SK-N-SH (cell line): ENCODE results near the gene AHRR. TPM values are rescaled to one million over a fixed set of nuclear protein-coding genes. Genes with fewer than 3 reads are reported as not detected.

ENCODE experiments used
- CTCF ChIA-PET: fragments of 300-600, 350-600 bp; formaldehyde crosslinking; extraction: SDS; loops from one replicate; lab custom pipeline; 2021; lab: Yijun Ruan, JAX
- POLR2A ChIA-PET: fragments of 350-600 bp; sonication (Branson Sonifier 250); formaldehyde crosslinking; extraction: SDS; loops from one replicate; lab custom pipeline; 2020; ENCODE audit warnings: antibody characterized with exemption, inconsistent platforms; lab: Yijun Ruan, JAX
- DNase-seq: peaks from one replicate; pipeline ENCODE4 v3.0.0; 2012
- H2AFZ ChIP-seq: fragments of 200-600 bp; sonication (generic); 2 replicates; pipeline ENCODE4 v1.8.1; 2016; ENCODE audit warnings: antibody characterized with exemption, mild to moderate bottlenecking, low read depth
- H3F3A ChIP-seq: fragments of 200-600 bp; sonication (generic); replicated peaks from 2 replicates; pipeline ENCODE3; 2016; ENCODE audit warnings: antibody characterized with exemption, mild to moderate bottlenecking; ENCODE audit not compliant: insufficient read depth
- H3K27ac ChIP-seq, 2 experiments: fragments of 200-500 bp in 1 of 2; fragments of 200-600 bp in 1 of 2; sonication (Bioruptor generic) in 1 of 2; sonication (generic), shearing (Covaris generic) in 1 of 2; 2 replicates each; pipeline versions ENCODE4 v1.5.1 to v1.6.1; 2014 to 2016; ENCODE audit warnings: low read depth in 2 of 2, inconsistent platforms in 1 of 2, low read length in 1 of 2, mild to moderate bottlenecking in 1 of 2, mixed read lengths in 1 of 2
- H3K27me3 ChIP-seq: fragments of 200-600 bp; sonication (generic), shearing (Covaris generic); 2 replicates; pipeline ENCODE4 v1.6.1; 2016; ENCODE audit warnings: mixed run types; ENCODE audit not compliant: insufficient read depth
- H3K36me3 ChIP-seq, 2 experiments: fragments of 200-500 bp in 1 of 2; fragments of 200-600 bp in 1 of 2; sonication (Bioruptor generic) in 1 of 2; sonication (generic) in 1 of 2; replicated peaks in 1 of 2; 2 replicates each; pipeline versions ENCODE3 to v1.5.1; 2014 to 2016; ENCODE audit warnings: low read length in 1 of 2, mild to moderate bottlenecking in 1 of 2; ENCODE audit not compliant: insufficient read depth in 2 of 2, control insufficient read depth in 1 of 2
- H3K4me1 ChIP-seq, 2 experiments: fragments of 200-500 bp in 1 of 2; fragments of 200-600 bp in 1 of 2; sonication (Bioruptor generic) in 1 of 2; sonication (generic), shearing (Covaris generic) in 1 of 2; 2 replicates each; pipeline versions ENCODE4 v1.5.1 to v1.6.1; 2014 to 2016; ENCODE audit warnings: low read depth in 1 of 2, low read length in 1 of 2, mixed run types in 1 of 2; ENCODE audit not compliant: insufficient read depth in 2 of 2, control insufficient read depth in 1 of 2
- H3K4me2 ChIP-seq: fragments of 200-600 bp; sonication (generic), shearing (Covaris generic); 2 replicates; pipeline ENCODE4 v1.6.1; 2017; ENCODE audit warnings: mixed run types
- H3K4me3 ChIP-seq, 2 experiments: fragments of 200-500 bp in 1 of 2; fragments of 200-600 bp in 1 of 2; sonication (Bioruptor generic) in 1 of 2; sonication (generic), shearing (Covaris generic) in 1 of 2; 2 replicates each; pipeline versions ENCODE4 v1.5.1 to v1.8.1; 2014 to 2016; ENCODE audit warnings: low read depth in 2 of 2, inconsistent platforms in 1 of 2, low read length in 1 of 2, mild to moderate bottlenecking in 1 of 2, mixed read lengths in 1 of 2, moderate library complexity in 1 of 2
- H3K79me2 ChIP-seq: fragments of 200-600 bp; sonication (generic); 2 replicates; pipeline ENCODE4 v1.8.1; 2017; ENCODE audit warnings: mild to moderate bottlenecking; ENCODE audit not compliant: insufficient read depth
- H3K9ac ChIP-seq: fragments of 200-600 bp; sonication (generic); 2 replicates; pipeline ENCODE4 v1.6.1; 2017; ENCODE audit warnings: mixed run types
- H3K9me2 ChIP-seq: fragments of 200-600 bp; sonication (generic); 2 replicates; pipeline ENCODE4 v1.6.1; 2017; ENCODE audit warnings: mixed run types
- H3K9me3 ChIP-seq: fragments of 200-600 bp; sonication (generic); 2 replicates; pipeline ENCODE4 v1.6.1; 2017; ENCODE audit warnings: mixed run types, mild to moderate bottlenecking, moderate library complexity
- H4K20me1 ChIP-seq: fragments of 200-600 bp; sonication (generic); 2 replicates; pipeline ENCODE4 v1.6.1; 2017; ENCODE audit warnings: mild to moderate bottlenecking, mixed run types; ENCODE audit not compliant: insufficient read depth
- CHD2 ChIP-seq: fragments of 150-350 bp; IDR thresholded peaks from 2 replicates; pipeline ENCODE4 v1.6.1; 2018; ENCODE audit warnings: low read length; ENCODE audit not compliant: partially characterized antibody
- FOSL2 ChIP-seq: IDR thresholded peaks from 2 replicates; pipeline ENCODE4 v1.4.0; 2012; ENCODE audit warnings: low read depth, mild to moderate bottlenecking, moderate library complexity, borderline replicate concordance
- FOXJ3 ChIP-seq: sonication (generic); formaldehyde crosslinking; IDR thresholded peaks from 2 replicates; pipeline ENCODE4 v1.5.1; 2020; ENCODE audit warnings: mild to moderate bottlenecking, missing genetic modification reagents
- FOXM1 ChIP-seq: IDR thresholded peaks from 2 replicates; pipeline ENCODE4 v1.4.0; 2012; ENCODE audit warnings: low read depth, mild to moderate bottlenecking
- GABPA ChIP-seq: IDR thresholded peaks from 2 replicates; pipeline ENCODE4 v1.4.0; 2012; ENCODE audit warnings: low read depth, mild to moderate bottlenecking
- MAX ChIP-seq: IDR thresholded peaks from 2 replicates; pipeline ENCODE4 v1.4.0; 2012; ENCODE audit warnings: low read depth
- MEF2A ChIP-seq: IDR thresholded peaks from 2 replicates; pipeline ENCODE4 v1.4.0; 2012; ENCODE audit warnings: low read depth, borderline replicate concordance
- NRF1 ChIP-seq: IDR thresholded peaks from 2 replicates; pipeline ENCODE4 v1.6.1; 2012; ENCODE audit warnings: low read depth, mild to moderate bottlenecking, low read length
- RCOR1 ChIP-seq: fragments of 150-350 bp; IDR thresholded peaks from 2 replicates; pipeline ENCODE4 v1.6.1; 2017; ENCODE audit warnings: antibody characterized with exemption, low read length
- RXRA ChIP-seq: IDR thresholded peaks from 2 replicates; pipeline ENCODE4 v1.4.0; 2012; ENCODE audit warnings: low read depth, mild to moderate bottlenecking, borderline replicate concordance
- TAF1 ChIP-seq: IDR thresholded peaks from 2 replicates; pipeline ENCODE4 v1.6.1; 2012; ENCODE audit warnings: low read depth, mild to moderate bottlenecking, low read length, moderate library complexity, borderline replicate concordance
- USF1 ChIP-seq: IDR thresholded peaks from 2 replicates; pipeline ENCODE4 v1.4.0; 2012; ENCODE audit warnings: low read depth, borderline replicate concordance
- YY1 ChIP-seq: IDR thresholded peaks from 2 replicates; pipeline ENCODE4 v1.4.0; 2012; ENCODE audit warnings: low read depth, mild to moderate bottlenecking
- WGBS: methylation state at CpG from one replicate; pipeline ENCODE4 v1.1.6; 2017; ENCODE audit warnings: low lambda C conversion rate; 5-methylcytosine and 5-hydroxymethylcytosine counted together
- polyA plus RNA-seq, 3 experiments: library from polyadenylated mRNA; depleted of rRNA; stranded (reverse); fragments of >200 nt; gene quantifications; 2 replicates each; pipeline ENCODE4 v1.2.3, GENCODE V29; 2012
- TF ChIP-seq, protein P1 (sequence below): IDR thresholded peaks from 2 replicates; pipeline ENCODE4 v1.4.0; 2012; ENCODE audit warnings: low read depth, borderline replicate concordance

AHRR gene
- polyA plus RNA-seq, 1 of the 3 experiments (the other 2 are of a cell fraction), result 0.71 TPM

DNA sequence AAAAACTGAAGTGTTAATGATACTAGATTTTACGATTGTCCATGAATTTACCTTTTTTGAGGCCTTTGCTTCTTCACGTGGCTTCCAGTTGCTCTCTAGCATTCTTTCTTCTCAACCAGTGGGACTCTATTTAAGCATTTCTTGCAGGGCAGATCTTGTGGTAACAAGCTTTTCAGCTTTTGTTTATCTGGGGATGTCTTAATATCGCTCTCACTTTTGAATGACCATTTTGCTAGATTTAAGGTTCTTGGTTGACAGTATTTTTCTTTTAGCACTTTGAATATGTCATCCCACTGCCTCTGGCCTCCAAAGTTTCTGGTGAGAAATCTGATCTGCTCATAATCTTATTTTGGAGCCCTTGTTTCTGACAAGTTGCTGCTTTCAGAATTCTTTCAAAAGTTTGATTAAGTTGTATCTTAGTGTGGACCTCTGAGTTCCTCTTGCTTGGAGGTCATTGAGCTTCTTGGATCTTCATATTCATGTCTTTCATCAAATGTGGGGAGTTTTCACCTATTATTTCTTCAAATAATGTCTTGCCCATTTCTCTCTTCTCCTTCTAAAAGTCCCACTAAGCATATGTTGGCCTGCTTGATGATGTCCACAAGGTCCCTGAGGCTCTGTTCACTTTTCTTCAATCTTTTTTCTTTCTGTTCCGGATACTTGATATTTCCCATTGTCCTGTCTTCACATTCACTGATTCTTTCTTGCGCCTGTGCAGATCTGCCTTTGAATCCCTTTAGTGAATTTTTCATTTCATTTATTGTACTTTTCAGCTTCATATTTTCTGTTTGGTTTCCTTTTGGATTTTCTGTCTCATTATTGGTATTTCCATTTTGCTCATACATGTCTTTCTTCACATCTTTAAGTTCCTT lies 130.3 kb downstream of the AHRR start:
- Histone ChIP-seq H3K4me3 (no peak overlapping the region; a peak in 1 of 4 replicates), H3K27ac (no peak overlapping the region), H3K27me3 (no peaks in the 10 kb centered on the region), H2AFZ (no peak overlapping the region), H4K20me1 (no peaks in the 10 kb centered on the region; the same call in 1 of the 2 replicates), H3K79me2 (peaks cover 45% of the 10 kb centered on the region), H3K9ac (no peak overlapping the region), H3K4me1 (no peaks in the 10 kb centered on the region), H3K36me3 (peaks cover 57 to 94% of the 10 kb centered on the region in 2 experiments), H3K9me2 (no peaks in the 10 kb centered on the region), H3F3A (no peaks in the 10 kb centered on the region), H3K9me3 (peaks cover 11% of the 10 kb centered on the region), H3K4me2 (no peak overlapping the region)
- ChIA-PET POLR2A (no interaction called here), CTCF (interaction anchor here (1.2 kb wide), 1 partner anchor 9 kb away, joined by 3 read pairs; the partner anchor contains the start of gene EXOC3)
- WGBS, result 95% methylated on average over 5 of the region's 5 CpGs
- no peak for TF ChIP-seq USF1
- TF ChIP-seq NRF1, result no peak
- no peak for DNase-seq

- Histone ChIP-seq H3K9me2 (no peaks in the 10 kb centered on the region), H3K4me3 (no peak overlapping the region), H3K36me3 (peaks cover 54 to 94% of the 10 kb centered on the region in 2 experiments), H2AFZ (no peak overlapping the region), H3K9ac (no peak overlapping the region), H3K4me1 (no peaks in the 10 kb centered on the region), H3K27me3 (no peaks in the 10 kb centered on the region), H3K27ac (no peak overlapping the region), H3F3A (no peaks in the 10 kb centered on the region)
- POLR2A ChIA-PET, result no interaction called here
- no peak for DNase-seq
- TF ChIP-seq FOXJ3 (no peak), MAX (no peak), GABPA (no peak), RXRA (no peak), NRF1 (no peak), FOXM1 (no peak), MEF2A (no peak), YY1 (no peak), CHD2 (no peak), FOSL2 (no peak), TAF1 (no peak), RCOR1 (no peak)
- TF ChIP-seq, protein P1, sequence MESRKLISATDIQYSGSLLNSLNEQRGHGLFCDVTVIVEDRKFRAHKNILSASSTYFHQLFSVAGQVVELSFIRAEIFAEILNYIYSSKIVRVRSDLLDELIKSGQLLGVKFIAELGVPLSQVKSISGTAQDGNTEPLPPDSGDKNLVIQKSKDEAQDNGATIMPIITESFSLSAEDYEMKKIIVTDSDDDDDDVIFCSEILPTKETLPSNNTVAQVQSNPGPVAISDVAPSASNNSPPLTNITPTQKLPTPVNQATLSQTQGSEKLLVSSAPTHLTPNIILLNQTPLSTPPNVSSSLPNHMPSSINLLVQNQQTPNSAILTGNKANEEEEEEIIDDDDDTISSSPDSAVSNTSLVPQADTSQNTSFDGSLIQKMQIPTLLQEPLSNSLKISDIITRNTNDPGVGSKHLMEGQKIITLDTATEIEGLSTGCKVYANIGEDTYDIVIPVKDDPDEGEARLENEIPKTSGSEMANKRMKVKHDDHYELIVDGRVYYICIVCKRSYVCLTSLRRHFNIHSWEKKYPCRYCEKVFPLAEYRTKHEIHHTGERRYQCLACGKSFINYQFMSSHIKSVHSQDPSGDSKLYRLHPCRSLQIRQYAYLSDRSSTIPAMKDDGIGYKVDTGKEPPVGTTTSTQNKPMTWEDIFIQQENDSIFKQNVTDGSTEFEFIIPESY, result no peak
- TF ChIP-seq, all 33 proteins: peak for 0
- H3K4me2 ChIP-seq, result no peak overlapping the region
- CTCF ChIA-PET, result no interaction called here
- H3K79me2 ChIP-seq, result peaks cover 49% of the 10 kb centered on the region
- H4K20me1 ChIP-seq, result 0 out of 2 replicates have a peak, but pooled peaks cover 6% of the 10 kb centered on the region
- H3K9me3 ChIP-seq, result peaks cover 11% of the 10 kb centered on the region
- 91% methylated on average over 17 of the region's 17 CpGs for WGBS
Measured at GRCh38 chr5:452978-453710, 131.6 kb downstream of the AHRR start.
